SK-N-SH (cell line): ENCODE data around the gene CDH12. TPM values are rescaled to one million over a fixed set of nuclear protein-coding genes. Genes with fewer than 3 reads are reported as not detected.
A peak's percentile ranks its signal among the peaks of the same experiment; 100 is the strongest.

Experiments
- CTCF ChIA-PET: fragments of 300-600, 350-600 bp; formaldehyde crosslinking; extraction: SDS; loops from one replicate; lab custom pipeline; 2021; lab: Yijun Ruan, JAX
- POLR2A ChIA-PET: fragments of 350-600 bp; sonication (Branson Sonifier 250); formaldehyde crosslinking; extraction: SDS; loops from one replicate; lab custom pipeline; 2020; ENCODE audit warnings: antibody characterized with exemption, inconsistent platforms; lab: Yijun Ruan, JAX
- DNase-seq: peaks from one replicate; pipeline ENCODE4 v3.0.0; 2012
- H2AFZ ChIP-seq: fragments of 200-600 bp; sonication (generic); 2 replicates; pipeline ENCODE4 v1.8.1; 2016; ENCODE audit warnings: antibody characterized with exemption, mild to moderate bottlenecking, low read depth
- H3F3A ChIP-seq: fragments of 200-600 bp; sonication (generic); replicated peaks from 2 replicates; pipeline ENCODE3; 2016; ENCODE audit warnings: antibody characterized with exemption, mild to moderate bottlenecking; ENCODE audit not compliant: insufficient read depth
- H3K27ac ChIP-seq, 2 experiments: fragments of 200-500 bp in 1 of 2; fragments of 200-600 bp in 1 of 2; sonication (Bioruptor generic) in 1 of 2; sonication (generic), shearing (Covaris generic) in 1 of 2; 2 replicates each; pipeline versions ENCODE4 v1.5.1 to v1.6.1; 2014 to 2016; ENCODE audit warnings: low read depth in 2 of 2, inconsistent platforms in 1 of 2, low read length in 1 of 2, mild to moderate bottlenecking in 1 of 2, mixed read lengths in 1 of 2
- H3K27me3 ChIP-seq: fragments of 200-600 bp; sonication (generic), shearing (Covaris generic); 2 replicates; pipeline ENCODE4 v1.6.1; 2016; ENCODE audit warnings: mixed run types; ENCODE audit not compliant: insufficient read depth
- H3K36me3 ChIP-seq, 2 experiments: fragments of 200-500 bp in 1 of 2; fragments of 200-600 bp in 1 of 2; sonication (Bioruptor generic) in 1 of 2; sonication (generic) in 1 of 2; replicated peaks in 1 of 2; 2 replicates each; pipeline versions ENCODE3 to v1.5.1; 2014 to 2016; ENCODE audit warnings: low read length in 1 of 2, mild to moderate bottlenecking in 1 of 2; ENCODE audit not compliant: insufficient read depth in 2 of 2, control insufficient read depth in 1 of 2
- H3K4me1 ChIP-seq, 2 experiments: fragments of 200-500 bp in 1 of 2; fragments of 200-600 bp in 1 of 2; sonication (Bioruptor generic) in 1 of 2; sonication (generic), shearing (Covaris generic) in 1 of 2; 2 replicates each; pipeline versions ENCODE4 v1.5.1 to v1.6.1; 2014 to 2016; ENCODE audit warnings: low read depth in 1 of 2, low read length in 1 of 2, mixed run types in 1 of 2; ENCODE audit not compliant: insufficient read depth in 2 of 2, control insufficient read depth in 1 of 2
- H3K4me2 ChIP-seq: fragments of 200-600 bp; sonication (generic), shearing (Covaris generic); 2 replicates; pipeline ENCODE4 v1.6.1; 2017; ENCODE audit warnings: mixed run types
- H3K4me3 ChIP-seq, 2 experiments: fragments of 200-500 bp in 1 of 2; fragments of 200-600 bp in 1 of 2; sonication (Bioruptor generic) in 1 of 2; sonication (generic), shearing (Covaris generic) in 1 of 2; 2 replicates each; pipeline versions ENCODE4 v1.5.1 to v1.8.1; 2014 to 2016; ENCODE audit warnings: low read depth in 2 of 2, inconsistent platforms in 1 of 2, low read length in 1 of 2, mild to moderate bottlenecking in 1 of 2, mixed read lengths in 1 of 2, moderate library complexity in 1 of 2
- H3K79me2 ChIP-seq: fragments of 200-600 bp; sonication (generic); 2 replicates; pipeline ENCODE4 v1.8.1; 2017; ENCODE audit warnings: mild to moderate bottlenecking; ENCODE audit not compliant: insufficient read depth
- H3K9ac ChIP-seq: fragments of 200-600 bp; sonication (generic); 2 replicates; pipeline ENCODE4 v1.6.1; 2017; ENCODE audit warnings: mixed run types
- H3K9me2 ChIP-seq: fragments of 200-600 bp; sonication (generic); 2 replicates; pipeline ENCODE4 v1.6.1; 2017; ENCODE audit warnings: mixed run types
- H3K9me3 ChIP-seq: fragments of 200-600 bp; sonication (generic); 2 replicates; pipeline ENCODE4 v1.6.1; 2017; ENCODE audit warnings: mixed run types, mild to moderate bottlenecking, moderate library complexity
- H4K20me1 ChIP-seq: fragments of 200-600 bp; sonication (generic); 2 replicates; pipeline ENCODE4 v1.6.1; 2017; ENCODE audit warnings: mild to moderate bottlenecking, mixed run types; ENCODE audit not compliant: insufficient read depth
- CHD2 ChIP-seq: fragments of 150-350 bp; IDR thresholded peaks from 2 replicates; pipeline ENCODE4 v1.6.1; 2018; ENCODE audit warnings: low read length; ENCODE audit not compliant: partially characterized antibody
- EP300 ChIP-seq, 2 experiments: IDR thresholded peaks; 2 replicates each; pipeline versions ENCODE4 v1.4.0 to v1.6.1; 2012; ENCODE audit warnings: borderline replicate concordance in 1 of 2, low read depth in 1 of 2, low read length in 1 of 2
- FOSL2 ChIP-seq: IDR thresholded peaks from 2 replicates; pipeline ENCODE4 v1.4.0; 2012; ENCODE audit warnings: low read depth, mild to moderate bottlenecking, moderate library complexity, borderline replicate concordance
- FOXJ3 ChIP-seq: sonication (generic); formaldehyde crosslinking; IDR thresholded peaks from 2 replicates; pipeline ENCODE4 v1.5.1; 2020; ENCODE audit warnings: mild to moderate bottlenecking, missing genetic modification reagents
- GABPA ChIP-seq: IDR thresholded peaks from 2 replicates; pipeline ENCODE4 v1.4.0; 2012; ENCODE audit warnings: low read depth, mild to moderate bottlenecking
- GATA2 ChIP-seq: sonication (generic); formaldehyde crosslinking; IDR thresholded peaks from 2 replicates; pipeline ENCODE4 v1.5.0; 2020; ENCODE audit warnings: mild to moderate bottlenecking, missing genetic modification reagents
- MEF2A ChIP-seq: IDR thresholded peaks from 2 replicates; pipeline ENCODE4 v1.4.0; 2012; ENCODE audit warnings: low read depth, borderline replicate concordance
- NRF1 ChIP-seq: IDR thresholded peaks from 2 replicates; pipeline ENCODE4 v1.6.1; 2012; ENCODE audit warnings: low read depth, mild to moderate bottlenecking, low read length
- POLR2AphosphoS5 ChIP-seq: IDR thresholded peaks from 2 replicates; pipeline ENCODE4 v1.6.1; 2012; ENCODE audit warnings: low read depth, low read length
- RAD21 ChIP-seq: IDR thresholded peaks from 2 replicates; pipeline ENCODE4 v1.6.1; 2012; ENCODE audit warnings: mild to moderate bottlenecking, low read length
- RCOR1 ChIP-seq: fragments of 150-350 bp; IDR thresholded peaks from 2 replicates; pipeline ENCODE4 v1.6.1; 2017; ENCODE audit warnings: antibody characterized with exemption, low read length
- RXRA ChIP-seq: IDR thresholded peaks from 2 replicates; pipeline ENCODE4 v1.4.0; 2012; ENCODE audit warnings: low read depth, mild to moderate bottlenecking, borderline replicate concordance
- SMC3 ChIP-seq: IDR thresholded peaks from 2 replicates; pipeline ENCODE4 v1.6.1; 2012; ENCODE audit warnings: low read depth, low read length, improper control_type of control experiment
- TAF1 ChIP-seq: IDR thresholded peaks from 2 replicates; pipeline ENCODE4 v1.6.1; 2012; ENCODE audit warnings: low read depth, mild to moderate bottlenecking, low read length, moderate library complexity, borderline replicate concordance
- WGBS: methylation state at CpG from one replicate; pipeline ENCODE4 v1.1.6; 2017; ENCODE audit warnings: low lambda C conversion rate; 5-methylcytosine and 5-hydroxymethylcytosine counted together
- polyA plus RNA-seq, 3 experiments: library from polyadenylated mRNA; depleted of rRNA; stranded (reverse); fragments of >200 nt; gene quantifications; 2 replicates each; pipeline ENCODE4 v1.2.3, GENCODE V29; 2012
- TF ChIP-seq, protein P1 (sequence below): fragments of 200-600 bp; sonication (generic); IDR thresholded peaks from 2 replicates; pipeline ENCODE4 v1.6.1; 2017; ENCODE audit warnings: antibody characterized with exemption, mild to moderate bottlenecking, moderate library complexity
- TF ChIP-seq, protein P2 (sequence below): IDR thresholded peaks from 2 replicates; pipeline ENCODE4 v1.4.0; 2012; ENCODE audit warnings: low read depth, borderline replicate concordance
- TF ChIP-seq, protein P3 (sequence below): fragments of 150-350 bp; IDR thresholded peaks from 2 replicates; pipeline ENCODE4 v1.6.1; 2017; ENCODE audit warnings: antibody characterized with exemption, low read length, low read depth, borderline replicate concordance
- TF ChIP-seq, protein P4 (sequence below): IDR thresholded peaks from 2 replicates; pipeline ENCODE4 v1.4.0; 2012; ENCODE audit warnings: low read depth
- TF ChIP-seq, protein P5 (sequence below): IDR thresholded peaks from 2 replicates; pipeline ENCODE4; 2012
- TF ChIP-seq, protein P6 (sequence below): IDR thresholded peaks from 2 replicates; pipeline ENCODE4 v1.4.0; 2012; ENCODE audit warnings: low read depth, borderline replicate concordance

Gene CDH12
- polyA plus RNA-seq, 1 of the 3 experiments (the other 2 are of a cell fraction): not detected

DNA sequence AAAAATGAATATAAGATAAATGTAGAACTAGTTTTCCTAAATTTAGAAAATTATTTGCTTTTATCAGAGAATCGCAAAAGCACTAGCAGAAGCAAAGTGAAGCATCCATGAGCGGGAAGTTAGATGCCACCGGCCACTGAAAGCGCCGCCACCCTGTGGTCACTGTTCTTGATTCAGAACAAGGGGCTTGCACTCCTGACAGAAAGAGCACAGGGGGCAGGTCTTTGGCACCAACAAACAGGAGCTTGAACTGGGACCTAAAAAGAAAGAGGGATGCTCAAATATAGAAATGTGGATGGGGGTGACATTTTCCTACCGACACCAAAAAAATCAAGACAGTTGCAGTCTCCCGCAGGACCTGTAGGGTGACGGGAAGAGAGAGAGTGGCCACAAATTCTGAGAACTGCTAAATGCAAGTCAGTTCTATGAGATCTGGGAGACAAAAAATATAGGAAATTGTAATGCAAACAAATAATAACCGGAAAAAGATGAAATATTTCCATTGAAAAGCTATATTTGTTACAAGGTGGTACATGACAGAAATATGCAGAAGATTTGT lies 144.3 kb downstream of the CDH12 start:
- H3F3A ChIP-seq: no peaks in the 10 kb centered on the region
- H3K79me2 ChIP-seq: no peaks in the 10 kb centered on the region
- TF ChIP-seq GABPA: no peak
- TF ChIP-seq, protein P1, sequence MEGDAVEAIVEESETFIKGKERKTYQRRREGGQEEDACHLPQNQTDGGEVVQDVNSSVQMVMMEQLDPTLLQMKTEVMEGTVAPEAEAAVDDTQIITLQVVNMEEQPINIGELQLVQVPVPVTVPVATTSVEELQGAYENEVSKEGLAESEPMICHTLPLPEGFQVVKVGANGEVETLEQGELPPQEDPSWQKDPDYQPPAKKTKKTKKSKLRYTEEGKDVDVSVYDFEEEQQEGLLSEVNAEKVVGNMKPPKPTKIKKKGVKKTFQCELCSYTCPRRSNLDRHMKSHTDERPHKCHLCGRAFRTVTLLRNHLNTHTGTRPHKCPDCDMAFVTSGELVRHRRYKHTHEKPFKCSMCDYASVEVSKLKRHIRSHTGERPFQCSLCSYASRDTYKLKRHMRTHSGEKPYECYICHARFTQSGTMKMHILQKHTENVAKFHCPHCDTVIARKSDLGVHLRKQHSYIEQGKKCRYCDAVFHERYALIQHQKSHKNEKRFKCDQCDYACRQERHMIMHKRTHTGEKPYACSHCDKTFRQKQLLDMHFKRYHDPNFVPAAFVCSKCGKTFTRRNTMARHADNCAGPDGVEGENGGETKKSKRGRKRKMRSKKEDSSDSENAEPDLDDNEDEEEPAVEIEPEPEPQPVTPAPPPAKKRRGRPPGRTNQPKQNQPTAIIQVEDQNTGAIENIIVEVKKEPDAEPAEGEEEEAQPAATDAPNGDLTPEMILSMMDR: peak; percentile 27; the same call in 1 of the 2 replicates
- peak; percentile 0 for DNase-seq
- CTCF ChIA-PET: interaction anchor here (1.2 kb wide), 1 partner anchor 138 kb away, joined by 3 read pairs; no protein-coding TSS in a partner anchor
- no peak overlapping the region for H3K27ac ChIP-seq
- H3K9ac ChIP-seq: no peak overlapping the region
- no peak overlapping the region for H3K4me3 ChIP-seq
- POLR2A ChIA-PET: no interaction called here
- H3K9me3 ChIP-seq: no peaks in the 10 kb centered on the region
- no peaks in the 10 kb centered on the region for H3K9me2 ChIP-seq
- H3K36me3 ChIP-seq: no peaks in the 10 kb centered on the region
- no peaks in the 10 kb centered on the region; the same call in 1 of the 2 replicates for H3K27me3 ChIP-seq
- 20% methylated on average over 9 of the region's 9 CpGs for WGBS
- H3K4me2 ChIP-seq: no peak overlapping the region
- no peaks in the 10 kb centered on the region for H3K4me1 ChIP-seq
- no peaks in the 10 kb centered on the region for H4K20me1 ChIP-seq
- H2AFZ ChIP-seq: no peak overlapping the region

DNA sequence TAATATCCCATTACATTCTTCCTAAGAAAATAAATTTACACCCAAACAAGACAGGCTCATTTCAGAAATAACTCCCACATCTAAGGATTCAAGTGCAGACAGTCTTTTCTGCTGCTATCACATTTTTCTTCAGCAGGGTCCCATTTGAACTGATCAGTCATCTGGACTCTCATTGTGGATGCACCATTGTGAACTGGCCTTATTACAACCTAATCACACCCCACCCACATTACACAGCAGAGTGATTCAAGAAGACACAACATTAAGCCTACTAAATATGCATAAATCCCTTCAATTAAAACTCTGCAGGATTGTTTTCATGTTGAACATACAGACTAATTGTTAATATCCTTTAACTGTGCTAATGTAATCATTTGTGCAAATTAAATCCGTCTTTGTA lies 146.2 kb downstream of the CDH12 start:
- ChIA-PET POLR2A (no interaction called here), CTCF (no interaction called here)
- TF ChIP-seq MEF2A (no peak), RCOR1 (no peak), FOSL2 (no peak), RXRA (no peak), EP300 (IDR thresholded peaks at IDR 0.05; ENCODE audit: borderline replicate concordance in 1 of 2, low read depth in 1 of 2, low read length in 1 of 2) (no peak), POLR2AphosphoS5 (no peak), TAF1 (no peak), GATA2 (CRISPR knock-in tag) (no peak), RAD21 (no peak), NRF1 (no peak), FOXJ3 (CRISPR knock-in tag) (no peak), SMC3 (no peak), GABPA (no peak), CHD2 (no peak)
- TF ChIP-seq, protein P2, sequence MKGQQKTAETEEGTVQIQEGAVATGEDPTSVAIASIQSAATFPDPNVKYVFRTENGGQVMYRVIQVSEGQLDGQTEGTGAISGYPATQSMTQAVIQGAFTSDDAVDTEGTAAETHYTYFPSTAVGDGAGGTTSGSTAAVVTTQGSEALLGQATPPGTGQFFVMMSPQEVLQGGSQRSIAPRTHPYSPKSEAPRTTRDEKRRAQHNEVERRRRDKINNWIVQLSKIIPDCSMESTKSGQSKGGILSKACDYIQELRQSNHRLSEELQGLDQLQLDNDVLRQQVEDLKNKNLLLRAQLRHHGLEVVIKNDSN: no peak
- TF ChIP-seq, protein P3, sequence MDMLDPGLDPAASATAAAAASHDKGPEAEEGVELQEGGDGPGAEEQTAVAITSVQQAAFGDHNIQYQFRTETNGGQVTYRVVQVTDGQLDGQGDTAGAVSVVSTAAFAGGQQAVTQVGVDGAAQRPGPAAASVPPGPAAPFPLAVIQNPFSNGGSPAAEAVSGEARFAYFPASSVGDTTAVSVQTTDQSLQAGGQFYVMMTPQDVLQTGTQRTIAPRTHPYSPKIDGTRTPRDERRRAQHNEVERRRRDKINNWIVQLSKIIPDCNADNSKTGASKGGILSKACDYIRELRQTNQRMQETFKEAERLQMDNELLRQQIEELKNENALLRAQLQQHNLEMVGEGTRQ: no peak
- TF ChIP-seq, protein P4, sequence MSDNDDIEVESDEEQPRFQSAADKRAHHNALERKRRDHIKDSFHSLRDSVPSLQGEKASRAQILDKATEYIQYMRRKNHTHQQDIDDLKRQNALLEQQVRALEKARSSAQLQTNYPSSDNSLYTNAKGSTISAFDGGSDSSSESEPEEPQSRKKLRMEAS: no peak
- TF ChIP-seq, protein P5, sequence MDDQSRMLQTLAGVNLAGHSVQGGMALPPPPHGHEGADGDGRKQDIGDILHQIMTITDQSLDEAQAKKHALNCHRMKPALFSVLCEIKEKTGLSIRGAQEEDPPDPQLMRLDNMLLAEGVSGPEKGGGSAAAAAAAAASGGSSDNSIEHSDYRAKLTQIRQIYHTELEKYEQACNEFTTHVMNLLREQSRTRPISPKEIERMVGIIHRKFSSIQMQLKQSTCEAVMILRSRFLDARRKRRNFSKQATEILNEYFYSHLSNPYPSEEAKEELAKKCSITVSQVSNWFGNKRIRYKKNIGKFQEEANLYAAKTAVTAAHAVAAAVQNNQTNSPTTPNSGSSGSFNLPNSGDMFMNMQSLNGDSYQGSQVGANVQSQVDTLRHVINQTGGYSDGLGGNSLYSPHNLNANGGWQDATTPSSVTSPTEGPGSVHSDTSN: no peak
- TF ChIP-seq, protein P6, sequence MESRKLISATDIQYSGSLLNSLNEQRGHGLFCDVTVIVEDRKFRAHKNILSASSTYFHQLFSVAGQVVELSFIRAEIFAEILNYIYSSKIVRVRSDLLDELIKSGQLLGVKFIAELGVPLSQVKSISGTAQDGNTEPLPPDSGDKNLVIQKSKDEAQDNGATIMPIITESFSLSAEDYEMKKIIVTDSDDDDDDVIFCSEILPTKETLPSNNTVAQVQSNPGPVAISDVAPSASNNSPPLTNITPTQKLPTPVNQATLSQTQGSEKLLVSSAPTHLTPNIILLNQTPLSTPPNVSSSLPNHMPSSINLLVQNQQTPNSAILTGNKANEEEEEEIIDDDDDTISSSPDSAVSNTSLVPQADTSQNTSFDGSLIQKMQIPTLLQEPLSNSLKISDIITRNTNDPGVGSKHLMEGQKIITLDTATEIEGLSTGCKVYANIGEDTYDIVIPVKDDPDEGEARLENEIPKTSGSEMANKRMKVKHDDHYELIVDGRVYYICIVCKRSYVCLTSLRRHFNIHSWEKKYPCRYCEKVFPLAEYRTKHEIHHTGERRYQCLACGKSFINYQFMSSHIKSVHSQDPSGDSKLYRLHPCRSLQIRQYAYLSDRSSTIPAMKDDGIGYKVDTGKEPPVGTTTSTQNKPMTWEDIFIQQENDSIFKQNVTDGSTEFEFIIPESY: no peak
- TF ChIP-seq, all 33 proteins: peak for 0
- no peaks in the 10 kb centered on the region for H3K79me2 ChIP-seq
- no peaks in the 10 kb centered on the region for H3F3A ChIP-seq
- WGBS: 2% methylated on average over 1 of the region's 1 CpG
- no peaks in the 10 kb centered on the region for H3K36me3 ChIP-seq
- H3K9ac ChIP-seq: no peak overlapping the region
- H3K4me1 ChIP-seq: no peaks in the 10 kb centered on the region
- H3K9me3 ChIP-seq: no peaks in the 10 kb centered on the region
- no peaks in the 10 kb centered on the region for H3K9me2 ChIP-seq
- no peak for DNase-seq
- no peak overlapping the region for H3K4me3 ChIP-seq
- H3K27ac ChIP-seq: no peak overlapping the region
- no peak overlapping the region for H3K4me2 ChIP-seq
- H3K27me3 ChIP-seq: no peaks in the 10 kb centered on the region; the same call in 1 of the 2 replicates
- H2AFZ ChIP-seq: no peak overlapping the region
- no peaks in the 10 kb centered on the region for H4K20me1 ChIP-seq
